Endothelial cell of umbilical vein (primary cell): ENCODE data around the gene ZPLD1. TPM values are rescaled to one million over a fixed set of nuclear protein-coding genes. Genes with fewer than 3 reads are reported as not detected.

Source experiments
- BruUV-seq: library from RNA; stranded (reverse); fragments of 400-500 nt; replicated peaks from 2 replicates; lab custom pipeline; 2021; lab: Mats Ljungman, UMichigan
- CTCF ChIA-PET: fragments of 300-600, 350-600 bp; sonication (Branson Sonifier 250); formaldehyde crosslinking; loops from one replicate; lab custom pipeline; 2021; ENCODE audit warnings: antibody characterized with exemption, inconsistent platforms; lab: Charles Lee
- POLR2A ChIA-PET: fragments of 300-600, 350-600 bp; sonication (Branson Sonifier 250); formaldehyde crosslinking; loops from one replicate; lab custom pipeline; 2021; ENCODE audit warnings: antibody characterized with exemption, inconsistent platforms; lab: Charles Lee
- DNase-seq: peaks from one replicate; pipeline ENCODE4 v3.0.0-alpha.2; 2011; ENCODE audit warnings: low read depth, low spot score
- FAIRE-seq: peaks from 2 replicates; lab custom pipeline; 2011; peaks lifted over from hg19 to GRCh38; lab: Jason Lieb, UNC
- H2AFZ ChIP-seq: 2 replicates; pipeline ENCODE4 v1.6.0; 2012; ENCODE audit warnings: low read depth, low read length, control low read depth, inconsistent platforms
- H3K27ac ChIP-seq: 2 replicates; pipeline ENCODE4 v1.5.1; 2011; ENCODE audit warnings: low read depth, mild to moderate bottlenecking, control low read depth, low read length, moderate library complexity; ENCODE audit not compliant: insufficient read depth
- H3K27me3 ChIP-seq, 2 experiments: 2 replicates each; pipeline versions ENCODE4 v1.6.0 to v1.6.1; 2011; ENCODE audit warnings: low read length in 2 of 2, mixed read lengths in 1 of 2; ENCODE audit not compliant: control insufficient read depth in 2 of 2, insufficient read depth in 2 of 2
- H3K36me3 ChIP-seq, 2 experiments: 2 replicates in 1 of 2; 3 replicates in 1 of 2; pipeline ENCODE4 v1.5.1; 2011; ENCODE audit warnings: low read length in 2 of 2, mild to moderate bottlenecking in 1 of 2, moderate library complexity in 1 of 2; ENCODE audit not compliant: control insufficient read depth in 2 of 2, insufficient read depth in 2 of 2; ENCODE audit errors: extremely low read depth in 1 of 2
- H3K4me1 ChIP-seq: 3 replicates; pipeline ENCODE4 v1.5.1; 2011; ENCODE audit warnings: mild to moderate bottlenecking, low read length; ENCODE audit not compliant: control insufficient read depth, insufficient read depth; ENCODE audit errors: extremely low read depth
- H3K4me2 ChIP-seq: 2 replicates; pipeline ENCODE4 v1.6.1; 2011; ENCODE audit warnings: low read length, control low read depth, mixed read lengths; ENCODE audit not compliant: insufficient read depth
- H3K4me3 ChIP-seq, 3 experiments: fragments of 200-600 bp in 1 of 3; sonication (generic), shearing (Covaris generic) in 1 of 3; replicated peaks in 1 of 3; 2 replicates each; pipeline ENCODE4 v1.5.1; 2011 to 2016; ENCODE audit warnings: control low read depth in 3 of 3, low read length in 3 of 3, mild to moderate bottlenecking in 2 of 3, inconsistent platforms in 1 of 3, low read depth in 1 of 3, moderate library complexity in 1 of 3; ENCODE audit not compliant: insufficient read depth in 1 of 3
- H3K79me2 ChIP-seq: 2 replicates; pipeline ENCODE4 v1.6.0; 2012; ENCODE audit warnings: low read length, inconsistent platforms; ENCODE audit not compliant: control insufficient read depth, insufficient read depth
- H3K9ac ChIP-seq: replicated peaks from 2 replicates; pipeline ENCODE3; 2011; ENCODE audit warnings: low read length, control low read depth; ENCODE audit not compliant: insufficient read depth; ENCODE audit errors: extremely low read depth
- H3K9me1 ChIP-seq: replicated peaks from 3 replicates; pipeline ENCODE4 v1.6.0; 2011; ENCODE audit warnings: mild to moderate bottlenecking, low read length; ENCODE audit not compliant: control insufficient read depth, insufficient read depth; ENCODE audit errors: extremely low read depth
- H3K9me3 ChIP-seq: replicated peaks from 2 replicates; pipeline ENCODE4 v1.5.1; 2012; ENCODE audit warnings: low read length, inconsistent platforms; ENCODE audit not compliant: control insufficient read depth, insufficient read depth
- H4K20me1 ChIP-seq: replicated peaks from 2 replicates; pipeline ENCODE3; 2011; ENCODE audit warnings: mild to moderate bottlenecking, low read length; ENCODE audit not compliant: control insufficient read depth, insufficient read depth; ENCODE audit errors: extremely low read depth
- CTCF ChIP-seq, 2 donors: IDR thresholded peaks; 1 replicate in 1 of 2; 2 replicates in 1 of 2; pipeline ENCODE4 v1.5.1; 2011; ENCODE audit warnings: low read length in 2 of 2, mild to moderate bottlenecking in 2 of 2, moderate library complexity in 2 of 2, control low read depth in 1 of 2, inconsistent platforms in 1 of 2, low read depth in 1 of 2; ENCODE audit not compliant: insufficient read depth in 1 of 2; ENCODE audit errors: extremely low read depth in 1 of 2
- EZH2 ChIP-seq: IDR thresholded peaks from 2 replicates; pipeline ENCODE4 v1.6.1; 2012; ENCODE audit warnings: borderline replicate concordance, low read depth, mild to moderate bottlenecking, moderate library complexity, low read length, inconsistent platforms; ENCODE audit not compliant: severe bottlenecking
- FOS ChIP-seq: IDR thresholded peaks from 2 replicates; pipeline ENCODE4 v1.6.1; 2011; ENCODE audit warnings: mild to moderate bottlenecking, low read length, moderate library complexity, borderline replicate concordance; ENCODE audit not compliant: insufficient read depth
- GATA2 ChIP-seq: IDR thresholded peaks from 2 replicates; pipeline ENCODE4 v1.7.0; 2011; ENCODE audit warnings: low read depth, mild to moderate bottlenecking, moderate library complexity, mixed read lengths, low read length; ENCODE audit not compliant: insufficient read length, insufficient read depth
- JUN ChIP-seq: IDR thresholded peaks from 2 replicates; pipeline ENCODE4 v1.6.1; 2011; ENCODE audit warnings: borderline replicate concordance, low read depth; ENCODE audit not compliant: insufficient read length, insufficient read depth
- MAX ChIP-seq: IDR thresholded peaks from 2 replicates; pipeline ENCODE4 v1.6.1; 2011; ENCODE audit not compliant: insufficient read depth, insufficient read length
- MYC ChIP-seq: IDR thresholded peaks from one replicate; pipeline ENCODE4 v1.6.1; 2011; ENCODE audit warnings: mild to moderate bottlenecking, low read depth, low read length
- POLR2A ChIP-seq: IDR thresholded peaks from 2 replicates; pipeline ENCODE4 v1.6.1; 2012; ENCODE audit warnings: low read depth, mild to moderate bottlenecking, control low read depth, low read length
- POLR2AphosphoS5 ChIP-seq: IDR thresholded peaks from 2 replicates; pipeline ENCODE4 v1.6.1; 2012; ENCODE audit warnings: low read depth, mild to moderate bottlenecking, control low read depth, low read length, moderate library complexity; ENCODE audit not compliant: insufficient read depth
- dilution Hi-C: fragments of 300-500 bp; cut with MboI; formaldehyde crosslinking; loops from one replicate; pipeline ENCODE4 v1.15.0; 2019; ENCODE audit warnings: low sequenced_read_pairs; ENCODE audit not compliant: extremely low pct_ligation_motif_present
- intact Hi-C: fragments of 100-400 bp; cut with micrococcal nuclease; formaldehyde crosslinking; loops from one replicate; pipeline ENCODE4 v1.10.0; 2022
- polyA plus RNA-seq, 4 experiments: library from polyadenylated mRNA; depleted of rRNA in 3 of 4; stranded (reverse) in 3 of 4; unstranded in 1 of 4; fragments of >200 nt; gene quantifications; 2 replicates each; pipeline versions ENCODE4 v1.2.1 to v1.2.3, GENCODE V29; 2011 to 2012; ENCODE audit warnings: missing spikeins in 1 of 4
- total RNA-seq: library from RNA; stranded (reverse); gene quantifications from 2 replicates; pipeline ENCODE4 v1.2.3, GENCODE V29; 2021

Gene ZPLD1
- total and polyA plus RNA-seq, 2 donors (not counting 3 experiments of a cell fraction or from before 2014, with no cell fraction given), result not detected

GRCh38 chr3:102451543-102451942 lies 16.7 kb downstream of the ZPLD1 start:
- Histone ChIP-seq H3K27me3 (no peaks in the 10 kb centered on the region), H3K27ac (no peak overlapping the region), H3K4me2 (no peak overlapping the region), H2AFZ (no peak overlapping the region), H3K79me2 (no peaks in the 10 kb centered on the region), H3K4me1 (no peaks in the 10 kb centered on the region), H3K9me3 (no peaks in the 10 kb centered on the region), H3K36me3 (no peaks in the 10 kb centered on the region), H3K9me1 (no peaks in the 10 kb centered on the region), H3K4me3 (no peak overlapping the region), H4K20me1 (no peaks in the 10 kb centered on the region), H3K9ac (no peak overlapping the region)
- no TSS peak for BruUV-seq
- POLR2A ChIA-PET, result no interaction called here
- FAIRE-seq, result no peak
- DNase-seq, result no peak
- TF ChIP-seq JUN, result no peak
- no peak for TF ChIP-seq MAX
- no peak for TF ChIP-seq EZH2
- no peak for TF ChIP-seq MYC
- TF ChIP-seq POLR2A, result no peak
- TF ChIP-seq CTCF (IDR thresholded peaks at IDR 0.05; ENCODE audit: extremely low read depth in 1 of 2, insufficient read depth in 1 of 2, low read depth in 1 of 2, low read length in 2 of 2), result no peak
- TF ChIP-seq GATA2, result no peak
- TF ChIP-seq POLR2AphosphoS5, result no peak
- TF ChIP-seq FOS, result no peak
- dilution Hi-C loops, result no loop called here
- CTCF ChIA-PET, result no interaction called here
- intact Hi-C loops, result no loop called here
